K562 (cell line): Measurements from ENCODE around the gene PRXL2A. TPM values are rescaled to one million over a fixed set of nuclear protein-coding genes. Genes with fewer than 3 reads are reported as not detected.

Experiments
- ATAC-seq: fragments of 200-7000 bp; cut with Tn5 transposase; 3 replicates; pipeline ENCODE4 v1.9.1; 2020; ENCODE audit warnings: moderate library complexity
- Bru-seq: library from RNA; stranded (reverse); fragments of 400-500 nt; gene quantifications from one replicate; lab custom pipeline; 2021; lab: Mats Ljungman, UMichigan
- BruChase-seq, 2 experiments: library from RNA; stranded (reverse); fragments of 400-500 nt; gene quantifications; one replicate each; lab custom pipeline; 2021; lab: Mats Ljungman, UMichigan
- BruUV-seq: library from RNA; stranded (reverse); fragments of 400-500 nt; replicated peaks from 2 replicates; lab custom pipeline; 2021; lab: Mats Ljungman, UMichigan
- CTCF ChIA-PET: fragments of 300-600 bp; formaldehyde crosslinking; extraction: SDS; loops from one replicate; lab custom pipeline; 2021; ENCODE audit warnings: low intra/inter-chr PET ratio; lab: Yijun Ruan, JAX
- POLR2A ChIA-PET: fragments of 300-600, 350-650 bp; sonication (Branson Sonifier 250); formaldehyde crosslinking; extraction: SDS; loops from one replicate; lab custom pipeline; 2021; ENCODE audit warnings: antibody characterized with exemption, inconsistent platforms; lab: Yijun Ruan, JAX
- DNase-seq, 4 experiments: peaks; one replicate each; pipeline versions ENCODE4 v3.0.0 to v3.0.0-alpha.2; 2011 to 2018; ENCODE audit warnings: low spot score in 3 of 4, mixed read lengths in 3 of 4; ENCODE audit errors: extremely low read depth in 1 of 4
- FAIRE-seq: peaks from 2 replicates; lab custom pipeline; 2011; peaks lifted over from hg19 to GRCh38; lab: Jason Lieb, UNC
- H2AFZ ChIP-seq: 2 replicates; pipeline ENCODE4 v1.6.0; 2011; ENCODE audit warnings: low read depth, low read length, control low read depth, inconsistent platforms
- H3K27ac ChIP-seq: fragments of 200-600 bp; 3 replicates; pipeline ENCODE4 v1.8.0; 2011; ENCODE audit warnings: low read depth, mild to moderate bottlenecking, control low read depth, inconsistent platforms, low read length, moderate library complexity, mixed read lengths; ENCODE audit errors: extremely low read depth
- H3K27me3 ChIP-seq, 2 experiments: fragments of 300-600 bp in 1 of 2; 2 replicates in 1 of 2; 3 replicates in 1 of 2; pipeline versions ENCODE4 v1.6.0 to v1.8.0; 2011; ENCODE audit warnings: inconsistent platforms in 2 of 2, low read length in 2 of 2, mild to moderate bottlenecking in 1 of 2, mixed read lengths in 1 of 2, moderate library complexity in 1 of 2; ENCODE audit not compliant: control insufficient read depth in 2 of 2, insufficient read depth in 2 of 2
- H3K36me3 ChIP-seq: fragments of 300-600 bp; 3 replicates; pipeline ENCODE4 v1.8.0; 2011; ENCODE audit warnings: mild to moderate bottlenecking, low read length, inconsistent platforms; ENCODE audit not compliant: control insufficient read depth, insufficient read depth
- H3K4me1 ChIP-seq, 2 experiments: fragments of 200-600 bp in 1 of 2; replicated peaks in 1 of 2; 2 replicates in 1 of 2; 3 replicates in 1 of 2; pipeline versions ENCODE4 v1.5.1 to v1.8.0; 2011; ENCODE audit warnings: inconsistent platforms in 2 of 2, low read length in 2 of 2, mild to moderate bottlenecking in 1 of 2, mixed read lengths in 1 of 2, moderate library complexity in 1 of 2; ENCODE audit not compliant: control insufficient read depth in 2 of 2, insufficient read depth in 2 of 2
- H3K4me2 ChIP-seq: 2 replicates; pipeline ENCODE4 v1.6.1; 2011; ENCODE audit warnings: low read length, control low read depth, inconsistent platforms, mixed read lengths; ENCODE audit not compliant: insufficient read depth
- H3K4me3 ChIP-seq: fragments of 200-600 bp; sonication (generic), shearing (Covaris generic); 2 replicates; pipeline ENCODE4 v1.5.1; 2016; ENCODE audit warnings: control low read depth, inconsistent platforms
- H3K79me2 ChIP-seq: fragments of 200-600 bp; 3 replicates; pipeline ENCODE4 v1.8.0; 2011; ENCODE audit warnings: low read length, inconsistent platforms; ENCODE audit not compliant: control insufficient read depth, insufficient read depth
- H3K9ac ChIP-seq, 2 experiments: 2 replicates each; pipeline versions ENCODE4 v1.6.0 to v1.6.1; 2011; ENCODE audit warnings: low read depth in 2 of 2, low read length in 2 of 2, control low read depth in 1 of 2, inconsistent platforms in 1 of 2, mild to moderate bottlenecking in 1 of 2, mixed read lengths in 1 of 2; ENCODE audit not compliant: insufficient read depth in 1 of 2
- H3K9me1 ChIP-seq: one replicate; pipeline ENCODE4 v1.6.0; 2011; ENCODE audit warnings: inconsistent platforms, mild to moderate bottlenecking, low read length, moderate library complexity; ENCODE audit not compliant: control insufficient read depth, insufficient read depth
- H3K9me3 ChIP-seq: replicated peaks from 2 replicates; pipeline ENCODE4 v1.5.1; 2011; ENCODE audit warnings: low read depth, low read length, inconsistent platforms; ENCODE audit not compliant: control insufficient read depth, insufficient read depth
- H4K20me1 ChIP-seq: replicated peaks from 2 replicates; pipeline ENCODE4 v1.6.1; 2011; ENCODE audit warnings: low read length, inconsistent platforms, mixed read lengths; ENCODE audit not compliant: control insufficient read depth, insufficient read depth
- CBFB ChIP-seq: sonication (generic); formaldehyde crosslinking; IDR thresholded peaks from 2 replicates; pipeline ENCODE4 v1.4.0; 2020; ENCODE audit warnings: mild to moderate bottlenecking, missing genetic modification reagents
- ETS2 ChIP-seq: IDR thresholded peaks from 2 replicates; pipeline ENCODE4 v1.6.1; 2016; ENCODE audit warnings: borderline replicate concordance, missing genetic modification characterization, mild to moderate bottlenecking, moderate library complexity, missing compliant biosample characterization; ENCODE audit not compliant: poor library complexity, severe bottlenecking
- L3MBTL2 ChIP-seq: fragments of 450-650 bp; IDR thresholded peaks from 2 replicates; pipeline ENCODE4 v1.6.1; 2016; ENCODE audit warnings: mild to moderate bottlenecking, moderate library complexity
- NRF1 ChIP-seq, 2 experiments: fragments of 450-650 bp; IDR thresholded peaks in 1 of 2; conservative IDR thresholded peaks in 1 of 2; 2 replicates each; pipeline ENCODE4 v1.6.1; 2014; ENCODE audit warnings: mild to moderate bottlenecking in 2 of 2
- PCBP1 ChIP-seq: fragments of 200-400 bp; formaldehyde crosslinking; IDR thresholded peaks from 2 replicates; pipeline ENCODE4 v1.6.1; 2018; ENCODE audit warnings: mild to moderate bottlenecking, low read depth, low read length; ENCODE audit not compliant: poor library complexity, severe bottlenecking
- POLR2G ChIP-seq: fragments of 200-400 bp; formaldehyde crosslinking; IDR thresholded peaks from 2 replicates; pipeline ENCODE4 v1.6.1; 2017; ENCODE audit warnings: low read depth, mild to moderate bottlenecking, antibody characterized with exemption, low read length, moderate library complexity
- USF2 ChIP-seq: sonication (generic); formaldehyde crosslinking; IDR thresholded peaks from 2 replicates; pipeline ENCODE4 v1.5.0; 2020; ENCODE audit warnings: missing genetic modification reagents
- ZNF184 ChIP-seq: sonication (generic); formaldehyde crosslinking; IDR thresholded peaks from 2 replicates; pipeline ENCODE4 v1.5.0; 2020; ENCODE audit warnings: missing genetic modification reagents
- ZNF232 ChIP-seq: sonication (generic); formaldehyde crosslinking; IDR thresholded peaks from 2 replicates; pipeline ENCODE4 v1.8.0; 2022; ENCODE audit warnings: mild to moderate bottlenecking, missing genetic modification reagents
- WGBS: fragments of 100-300 bp; shearing (Covaris generic); methylation state at CpG from one replicate; pipeline ENCODE4 v1.1.6; 2016; ENCODE audit warnings: low coverage, mixed read lengths; ENCODE audit not compliant: insufficient coverage; ENCODE audit errors: missing lambda C conversion rate; 5-methylcytosine and 5-hydroxymethylcytosine counted together
- in situ Hi-C: fragments of 300-500 bp; cut with MboI; formaldehyde crosslinking; loops from 4 replicates; pipeline ENCODE4 v1.15.0; 2018; ENCODE audit warnings: inconsistent platforms, mixed read lengths
- intact Hi-C: fragments of 100-400 bp; cut with micrococcal nuclease; formaldehyde crosslinking; loops from 2 replicates; pipeline ENCODE4 v1.14.2; 2022
- long read RNA-seq, 3 experiments: library from polyadenylated mRNA in 2 of 3; library from RNA in 1 of 3; unstranded in 2 of 3; stranded (forward) in 1 of 3; transcript quantifications; one replicate each; pipeline ENCODE4 v2.0.0, GENCODE V29; 2019 to 2022
- polyA minus RNA-seq, 3 experiments: library from RNA; depleted of rRNA, polyadenylated mRNA; stranded (reverse); fragments of >200 nt; gene quantifications; 2 replicates each; pipeline ENCODE4 v1.2.3, GENCODE V29; 2011
- polyA plus RNA-seq, 8 experiments: library from polyadenylated mRNA; depleted of rRNA in 4 of 8; stranded (reverse) in 5 of 8; unstranded in 3 of 8; fragments of >200 nt; fragmentation: Nextera tagmentation in 2 of 8; fragmentation: Illumina TruSeq in 1 of 8; extraction: Ambion mirVana in 2 of 8; extraction: Trizol in 1 of 8; gene quantifications; 2 replicates each; pipeline versions ENCODE4 v1.2.1 to v1.2.3, GENCODE V29; 2011 to 2014; ENCODE audit warnings: inconsistent platforms in 1 of 8, missing spikeins in 1 of 8
- total RNA-seq, 7 experiments: library from RNA; depleted of rRNA in 6 of 7; stranded (reverse); fragments of >200 nt in 6 of 7; fragmentation: Illumina TruSeq in 2 of 7; extraction: Trizol in 2 of 7; gene quantifications; 2 replicates each; pipeline versions ENCODE4 v1.2.1 to v1.2.3, GENCODE V29; 2011 to 2021; ENCODE audit warnings: low replicate concordance in 1 of 7
- TF ChIP-seq, protein P1 (sequence below), 2 experiments: IDR thresholded peaks; 2 replicates each; pipeline ENCODE4 v1.6.1; 2011; ENCODE audit warnings: borderline replicate concordance in 1 of 2, control low read depth in 1 of 2, low read depth in 1 of 2, low read length in 1 of 2, mild to moderate bottlenecking in 1 of 2, mixed read lengths in 1 of 2, moderate library complexity in 1 of 2; ENCODE audit not compliant: insufficient read depth in 1 of 2, insufficient read length in 1 of 2, poor library complexity in 1 of 2, severe bottlenecking in 1 of 2; ENCODE audit errors: extremely low read depth in 1 of 2

Gene PRXL2A, protein sequence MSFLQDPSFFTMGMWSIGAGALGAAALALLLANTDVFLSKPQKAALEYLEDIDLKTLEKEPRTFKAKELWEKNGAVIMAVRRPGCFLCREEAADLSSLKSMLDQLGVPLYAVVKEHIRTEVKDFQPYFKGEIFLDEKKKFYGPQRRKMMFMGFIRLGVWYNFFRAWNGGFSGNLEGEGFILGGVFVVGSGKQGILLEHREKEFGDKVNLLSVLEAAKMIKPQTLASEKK
- 0.28 and 1.1 TPM in 2 replicates for total RNA-seq (2011; cell fraction: chromatin; rRNA removed; ENCODE audit: low replicate concordance)
- total RNA-seq (2011; cell fraction: nucleolus; rRNA removed): 0.33 and 0.53 TPM in 2 replicates
- total RNA-seq (2011; cell fraction: nucleoplasm; rRNA removed): 0.61 and 0.88 TPM in 2 replicates
- total RNA-seq (2014; rRNA removed): 0.14 and 0.41 TPM in 2 replicates
- total RNA-seq (2014; rRNA removed; fragmentation: Illumina TruSeq; extraction: Trizol): 0.64 and 0.84 TPM in 2 replicates
- 1.2 and 1.4 TPM in 2 replicates for total RNA-seq (2015; rRNA removed; fragmentation: Illumina TruSeq; extraction: Trizol)
- 0.71 and 0.87 TPM in 2 replicates for total RNA-seq (2021)
- 0.14 and 0.75 TPM in 2 replicates for polyA plus RNA-seq (2011; rRNA removed)
- 0.09 and 0.12 TPM in 2 replicates for polyA plus RNA-seq (2011; cell fraction: cytosol; rRNA removed)
- polyA plus RNA-seq (2011; cell fraction: nucleus; rRNA removed): 0.11 TPM in 1 of 2 replicates, not detected in the other
- polyA plus RNA-seq (2012): 1.1 and 1.7 TPM in 2 replicates
- 0.83 and 1.1 TPM in 2 replicates for polyA plus RNA-seq (2014; fragmentation: Illumina TruSeq; extraction: Trizol)
- polyA plus RNA-seq (2014; fragmentation: Nextera tagmentation; extraction: Ambion mirVana): under 1 TPM; 0.17 to 0.53 TPM
- 0.78 and 2.1 TPM in 2 replicates for polyA plus RNA-seq (2014; rRNA removed)
- polyA minus RNA-seq (2011; rRNA and poly(A)+ RNA removed): 0.21 TPM in 1 of 2 replicates, not detected in the other
- 0.38 and 0.55 TPM in 2 replicates for polyA minus RNA-seq (2011; cell fraction: cytosol; rRNA and poly(A)+ RNA removed)
- polyA minus RNA-seq (2011; cell fraction: nucleus; rRNA and poly(A)+ RNA removed): 0.22 TPM in 1 of 2 replicates, not detected in the other
- Bru-seq, nascent RNA: percentile 28 among the genes with signal in this experiment
- BruChase-seq, experiment 1, labeled RNA remaining after a 2-hour chase: percentile 24 among the genes with signal in this experiment
- percentile 31 among the genes with signal in this experiment for BruChase-seq, experiment 2, labeled RNA remaining after a 6-hour chase
- long read RNA-seq, experiment 1, full-length matches to known transcripts: 1 of 2 reads
- long read RNA-seq, experiment 1, partial matches to known transcripts: 0 of 2 reads
- long read RNA-seq, experiment 1, other reads (novel, unspliced or antisense): 1 of 2 reads
- long read RNA-seq, experiment 2: 0 reads
- long read RNA-seq, experiment 3, partial matches to known transcripts: 0 of 1 reads
- long read RNA-seq, experiment 3, other reads (novel, unspliced or antisense): 1 of 1 reads

DNA sequence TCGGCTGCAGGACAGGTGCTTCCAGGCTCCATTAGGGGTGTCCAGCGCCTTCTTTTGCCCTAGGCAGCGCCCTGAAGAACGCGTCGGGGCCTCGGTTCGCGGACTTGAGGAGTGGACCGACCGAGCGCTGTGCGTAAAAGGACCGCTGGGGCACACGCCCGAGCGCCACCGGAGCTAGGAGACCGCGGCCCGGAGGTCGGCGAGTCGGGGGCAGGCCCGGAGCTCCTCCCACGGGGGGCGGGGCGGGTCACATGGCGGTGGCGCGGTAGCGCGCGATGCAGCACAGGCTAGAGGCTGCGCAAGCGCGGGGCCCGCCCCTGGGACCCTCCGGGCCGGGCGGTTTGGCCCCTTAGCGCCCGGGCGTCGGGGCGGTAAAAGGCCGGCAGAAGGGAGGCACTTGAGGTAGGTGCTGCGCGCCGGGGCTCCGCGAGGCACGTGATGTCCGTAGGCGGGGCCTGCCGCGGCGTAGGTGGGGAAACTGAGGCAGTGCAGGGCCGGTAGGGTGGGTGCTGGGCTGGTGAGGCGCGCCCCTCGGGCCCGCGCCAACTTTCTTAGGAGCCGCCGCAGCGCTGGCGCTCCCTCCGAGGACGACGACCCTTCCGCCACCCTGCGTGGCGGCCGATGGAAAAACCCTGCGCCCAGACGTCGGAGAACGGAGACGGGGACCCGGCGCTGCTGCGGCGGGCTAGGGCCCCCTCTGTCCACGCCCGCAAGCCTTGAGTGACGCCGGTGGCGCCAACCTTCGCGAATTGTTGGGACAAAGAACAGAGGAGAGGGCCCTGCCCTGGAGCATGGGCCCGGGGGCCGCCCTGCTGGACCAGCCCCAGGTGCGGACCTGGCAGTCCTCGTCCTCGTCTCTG is at the start of gene PRXL2A:
PRXL2A (plus strand) TSS at position 310 of the 860 bp plus-strand sequence. CDS start 11,917 bp downstream, outside the sequence.
- whole genome bisulfite sequencing: 38% methylated on average over 79 of the region's 96 CpGs
- DNase-seq (peak; percentile 40 to 64 (median 54)), ATAC-seq (peak; percentile 74), FAIRE-seq (no peak)
- ChIA-PET POLR2A (interaction anchor here (0.5 to 1.5 kb wide), 5 partner anchors 11 to 1075 kb away, joined by 3 read pairs; no protein-coding TSS in a partner anchor), CTCF (no interaction called here)
- H4K20me1 ChIP-seq: no peaks in the 10 kb centered on the region
- intact Hi-C loops: no loop called here
- H2AFZ ChIP-seq: no peak within 1 kb of the TSS
- 0 out of 2 replicates have a peak, but pooled peaks cover under 1% of the 10 kb centered on the region for H3K9me3 ChIP-seq
- no peak within 1 kb of the TSS for H3K9ac ChIP-seq
- no peaks in the 10 kb centered on the region for H3K36me3 ChIP-seq
- no peak within 1 kb of the TSS for H3K4me3 ChIP-seq
- no peaks in the 10 kb centered on the region for H3K9me1 ChIP-seq
- peaks cover 13 to 31% of the 10 kb centered on the region in 2 experiments for H3K27me3 ChIP-seq
- in situ Hi-C loops: no loop called here
- H3K27ac ChIP-seq: no peak within 1 kb of the TSS
- H3K4me1 ChIP-seq: peaks cover 9 to 11% of the 10 kb centered on the region in 2 experiments
- no peak within 1 kb of the TSS for H3K4me2 ChIP-seq
- H3K79me2 ChIP-seq: no peaks in the 10 kb centered on the region
- no TSS peak for BruUV-seq
- peak; percentile 68 for TF ChIP-seq L3MBTL2
- TF ChIP-seq POLR2G: peak; percentile 32; the same call in 1 of the 2 replicates
- peak; percentile 60 for TF ChIP-seq USF2
- peak; percentile 49 for TF ChIP-seq PCBP1
- TF ChIP-seq ZNF184 (CRISPR knock-in tag): 0 out of 2 replicates have a peak, but pooled peaks have one; percentile 1
- peak; percentile 79 to 83 for TF ChIP-seq NRF1 (conservative IDR thresholded peaks at IDR 0.05 in 1 of 2, IDR thresholded peaks at IDR 0.05 in 1 of 2)
- no peak for TF ChIP-seq ETS2 (tag)
- no peak for TF ChIP-seq ZNF232 (CRISPR knock-in tag)
- TF ChIP-seq, protein P1, sequence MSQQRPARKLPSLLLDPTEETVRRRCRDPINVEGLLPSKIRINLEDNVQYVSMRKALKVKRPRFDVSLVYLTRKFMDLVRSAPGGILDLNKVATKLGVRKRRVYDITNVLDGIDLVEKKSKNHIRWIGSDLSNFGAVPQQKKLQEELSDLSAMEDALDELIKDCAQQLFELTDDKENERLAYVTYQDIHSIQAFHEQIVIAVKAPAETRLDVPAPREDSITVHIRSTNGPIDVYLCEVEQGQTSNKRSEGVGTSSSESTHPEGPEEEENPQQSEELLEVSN (IDR thresholded peaks at IDR 0.05; ENCODE audit: borderline replicate concordance in 1 of 2, extremely low read depth in 1 of 2, insufficient read depth in 1 of 2, insufficient read length in 1 of 2, low read depth in 1 of 2, low read length in 1 of 2, poor library complexity in 1 of 2, severe bottlenecking in 1 of 2): peak in 1 of 2 experiments; percentile 54
- no peak for TF ChIP-seq CBFB
